B cell (primary cell): ENCODE measurements around the gene GPR35.

Experiments
- EZH2 ChIP-seq: IDR thresholded peaks from 2 replicates; pipeline ENCODE4 v1.6.1; 2012; ENCODE audit warnings: borderline replicate concordance, low read depth, mild to moderate bottlenecking, moderate library complexity, low read length; ENCODE audit not compliant: insufficient read depth, poor library complexity, severe bottlenecking
- TF ChIP-seq, protein P1 (sequence below): fragments of 200-600 bp; IDR thresholded peaks from one replicate; pipeline ENCODE4 v1.8.0; 2022; ENCODE audit warnings: antibody characterized with exemption, mild to moderate bottlenecking

DNA sequence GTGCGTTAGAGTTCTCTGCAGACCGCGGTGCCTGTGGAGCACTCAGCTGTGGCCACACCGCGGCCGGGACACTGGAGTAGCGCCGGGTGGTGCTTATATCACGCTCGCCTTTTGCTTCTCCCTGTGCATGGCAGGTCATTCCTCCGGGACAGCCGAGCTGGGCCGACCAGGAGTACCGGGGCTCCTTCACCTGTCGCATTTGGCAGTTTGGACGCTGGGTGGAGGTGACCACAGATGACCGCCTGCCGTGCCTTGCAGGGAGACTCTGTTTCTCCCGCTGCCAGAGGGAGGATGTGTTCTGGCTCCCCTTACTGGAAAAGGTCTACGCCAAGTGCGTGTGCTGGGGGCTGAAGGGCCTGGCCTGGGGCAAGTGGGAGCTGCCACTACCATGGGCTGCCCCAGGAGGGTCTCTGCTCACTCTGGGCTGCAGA, 34.6 kb upstream of the GPR35 start:
- TF ChIP-seq, protein P1, sequence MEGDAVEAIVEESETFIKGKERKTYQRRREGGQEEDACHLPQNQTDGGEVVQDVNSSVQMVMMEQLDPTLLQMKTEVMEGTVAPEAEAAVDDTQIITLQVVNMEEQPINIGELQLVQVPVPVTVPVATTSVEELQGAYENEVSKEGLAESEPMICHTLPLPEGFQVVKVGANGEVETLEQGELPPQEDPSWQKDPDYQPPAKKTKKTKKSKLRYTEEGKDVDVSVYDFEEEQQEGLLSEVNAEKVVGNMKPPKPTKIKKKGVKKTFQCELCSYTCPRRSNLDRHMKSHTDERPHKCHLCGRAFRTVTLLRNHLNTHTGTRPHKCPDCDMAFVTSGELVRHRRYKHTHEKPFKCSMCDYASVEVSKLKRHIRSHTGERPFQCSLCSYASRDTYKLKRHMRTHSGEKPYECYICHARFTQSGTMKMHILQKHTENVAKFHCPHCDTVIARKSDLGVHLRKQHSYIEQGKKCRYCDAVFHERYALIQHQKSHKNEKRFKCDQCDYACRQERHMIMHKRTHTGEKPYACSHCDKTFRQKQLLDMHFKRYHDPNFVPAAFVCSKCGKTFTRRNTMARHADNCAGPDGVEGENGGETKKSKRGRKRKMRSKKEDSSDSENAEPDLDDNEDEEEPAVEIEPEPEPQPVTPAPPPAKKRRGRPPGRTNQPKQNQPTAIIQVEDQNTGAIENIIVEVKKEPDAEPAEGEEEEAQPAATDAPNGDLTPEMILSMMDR = no peak
- TF ChIP-seq EZH2 = no peak
